ENCODE results near the gene ATP2A2. TPM values are rescaled to one million over a fixed set of nuclear protein-coding genes. Genes with fewer than 3 reads are reported as not detected.

Gene ATP2A2
- total and polyA plus RNA-seq, 2 of the 4 experiments (the other 2 are of a cell fraction): 166 to 225 TPM

- H3K9me3 ChIP-seq (ENCODE audit: control insufficient read depth, insufficient read depth, low read length): no peaks in the 10 kb centered on the region
- no peak for ATAC-seq (ENCODE audit: low read depth)
- no peak overlapping the region for H3K27ac ChIP-seq (ENCODE audit: insufficient read depth, low read length)
- no peak overlapping the region for H3K56ac ChIP-seq (ENCODE audit: extremely low read depth, insufficient read depth, low read length)
- H3K36me3 ChIP-seq (ENCODE audit: control insufficient read depth, insufficient read depth, low read length): peaks cover 37% of the 10 kb centered on the region
- intact Hi-C loops (cut with micrococcal nuclease) (no loop called here), in situ Hi-C loops (cut with MboI; ENCODE audit: low sequenced_read_pairs) (no loop called here), dilution Hi-C loops (cut with HindIII; ENCODE audit: low sequenced_read_pairs, unreplicated experiment) (no loop called here)
- H2AK5ac ChIP-seq (ENCODE audit: low read depth, low read length): no peak overlapping the region
- TF ChIP-seq RCOR1 (IDR thresholded peaks at IDR 0.05; ENCODE audit: insufficient replicate concordance, low read length): no peak
- TF ChIP-seq MXI1 (IDR thresholded peaks at IDR 0.05; ENCODE audit: borderline replicate concordance, low read depth, low read length): no peak
- no peak for TF ChIP-seq POLR2A (IDR thresholded peaks at IDR 0.05; ENCODE audit: low read depth, low read length)
- no peak for TF ChIP-seq BHLHE40 (IDR thresholded peaks at IDR 0.05; ENCODE audit: low read depth, low read length)
- TF ChIP-seq MAZ (IDR thresholded peaks at IDR 0.05; ENCODE audit: borderline replicate concordance, low read depth, low read length): no peak
- no peak for TF ChIP-seq MAFK (IDR thresholded peaks at IDR 0.05; ENCODE audit: low read depth, low read length)
- TF ChIP-seq RFX5 (IDR thresholded peaks at IDR 0.05; ENCODE audit: low read depth, low read length): no peak
- TF ChIP-seq, protein P1, sequence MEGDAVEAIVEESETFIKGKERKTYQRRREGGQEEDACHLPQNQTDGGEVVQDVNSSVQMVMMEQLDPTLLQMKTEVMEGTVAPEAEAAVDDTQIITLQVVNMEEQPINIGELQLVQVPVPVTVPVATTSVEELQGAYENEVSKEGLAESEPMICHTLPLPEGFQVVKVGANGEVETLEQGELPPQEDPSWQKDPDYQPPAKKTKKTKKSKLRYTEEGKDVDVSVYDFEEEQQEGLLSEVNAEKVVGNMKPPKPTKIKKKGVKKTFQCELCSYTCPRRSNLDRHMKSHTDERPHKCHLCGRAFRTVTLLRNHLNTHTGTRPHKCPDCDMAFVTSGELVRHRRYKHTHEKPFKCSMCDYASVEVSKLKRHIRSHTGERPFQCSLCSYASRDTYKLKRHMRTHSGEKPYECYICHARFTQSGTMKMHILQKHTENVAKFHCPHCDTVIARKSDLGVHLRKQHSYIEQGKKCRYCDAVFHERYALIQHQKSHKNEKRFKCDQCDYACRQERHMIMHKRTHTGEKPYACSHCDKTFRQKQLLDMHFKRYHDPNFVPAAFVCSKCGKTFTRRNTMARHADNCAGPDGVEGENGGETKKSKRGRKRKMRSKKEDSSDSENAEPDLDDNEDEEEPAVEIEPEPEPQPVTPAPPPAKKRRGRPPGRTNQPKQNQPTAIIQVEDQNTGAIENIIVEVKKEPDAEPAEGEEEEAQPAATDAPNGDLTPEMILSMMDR (conservative IDR thresholded peaks at IDR 0.05; ENCODE audit: low read depth, low read length): no peak
- no peak for TF ChIP-seq ELK1 (IDR thresholded peaks at IDR 0.05; ENCODE audit: borderline replicate concordance, low read depth, low read length)
- no peak for TF ChIP-seq NFE2L2 (IDR thresholded peaks at IDR 0.05; ENCODE audit: low read depth, low read length)
- no peak for TF ChIP-seq RAD21 (IDR thresholded peaks at IDR 0.05; ENCODE audit: low read length)
- no peak for TF ChIP-seq CEBPB (IDR thresholded peaks at IDR 0.05; ENCODE audit: low read depth, low read length)
- no peak for TF ChIP-seq FOS (IDR thresholded peaks at IDR 0.05; ENCODE audit: low read depth, low read length)
- POLR2A ChIA-PET (ENCODE audit: unreplicated experiment): no interaction called here
- H4K20me1 ChIP-seq (ENCODE audit: insufficient read depth, low read length): peaks cover 85% of the 10 kb centered on the region
- no peak overlapping the region; the same call in 1 of the 2 replicates for H3K18ac ChIP-seq (ENCODE audit: low read depth, low read length)
- H3K4me2 ChIP-seq (ENCODE audit: low read depth, low read length): peak overlapping the region; percentile 22; the same call in 1 of the 2 replicates
- H3K23ac ChIP-seq (ENCODE audit: low read depth, low read length): peak overlapping the region; percentile 56; the same call in 1 of the 2 replicates
- DNase-seq: no peak
- H4K8ac ChIP-seq (ENCODE audit: low read depth in 2 of 2, low read length in 2 of 2): no peak overlapping the region
- H4K5ac ChIP-seq (ENCODE audit: low read depth, low read length): no peak overlapping the region
- H2BK120ac ChIP-seq (ENCODE audit: low read depth, low read length): no peak overlapping the region
- no peak overlapping the region for H2BK15ac ChIP-seq (ENCODE audit: low read depth, low read length)
- H3K9ac ChIP-seq (ENCODE audit: low read depth, low read length): no peak overlapping the region
- H2AFZ ChIP-seq (replicated peaks; ENCODE audit: low read length, poor library complexity): no peak overlapping the region
- peaks cover 27% of the 10 kb centered on the region for H3K9me1 ChIP-seq (ENCODE audit: insufficient read depth, low read length)
- CTCF ChIA-PET: no interaction called here
- H3K4me1 ChIP-seq (ENCODE audit: control insufficient read depth, insufficient read depth, low read length): peaks cover 20% of the 10 kb centered on the region
- no peak overlapping the region for H2AK9ac ChIP-seq (replicated peaks; ENCODE audit: low read depth, low read length, poor library complexity)
- WGBS, 2 experiments (ENCODE audit: extremely low coverage in 2 of 2, insufficient read length in 1 of 2): no CpG with 5 or more reads among the region's 3 CpGs
- H3K4ac ChIP-seq (ENCODE audit: low read depth, low read length): no peak overlapping the region
- no peaks in the 10 kb centered on the region for H3K27me3 ChIP-seq (ENCODE audit: control insufficient read depth, insufficient read depth, low read length)
- H3K79me1 ChIP-seq (ENCODE audit: low read depth in 1 of 2, low read length in 2 of 2): peaks cover 13 to 71% of the 10 kb centered on the region in 2 experiments
- BruUV-seq (replicated peaks): no TSS peak
- H3K4me3 ChIP-seq (ENCODE audit: insufficient read depth, low read depth, low read length): no peak overlapping the region
- no peak overlapping the region for H4K91ac ChIP-seq (ENCODE audit: insufficient read depth, low read depth, low read length)
- 0 out of 2 replicates have a peak overlapping the region, but pooled peaks have one; percentile 13 for H3K14ac ChIP-seq (replicated peaks; ENCODE audit: low read depth, low read length)
- no peak overlapping the region for H2BK20ac ChIP-seq (ENCODE audit: low read depth, low read length)
- peak overlapping the region; percentile 58 for H2BK5ac ChIP-seq (ENCODE audit: low read depth, low read length, poor library complexity, severe bottlenecking)
These were observed 26.3 kb downstream of the ATP2A2 start for GRCh38 chr12:110307372-110307771.
